Effector memory CD4-positive, alpha-beta T cell (primary cell): ENCODE results near the gene DUSP8.
"Not testable (repeated sequence)": the region's sequence is repeated elsewhere in the genome, so short reads cannot be mapped to it uniquely, and the experiment has no call there.

ENCODE experiments used
- DNase-seq, 3 donors: peaks; one replicate each; pipeline ENCODE4 v3.0.0-alpha.2; 2020
- H3K27ac ChIP-seq: 2 replicates; pipeline ENCODE4 v1.7.0; 2013; ENCODE audit warnings: mild to moderate bottlenecking, low read length, moderate library complexity; ENCODE audit not compliant: insufficient read depth, poor library complexity, severe bottlenecking
- H3K27me3 ChIP-seq: replicated peaks from 2 replicates; pipeline ENCODE4 v1.7.0; 2013; ENCODE audit warnings: mild to moderate bottlenecking, low read length; ENCODE audit not compliant: insufficient read depth, control insufficient read depth, poor library complexity, severe bottlenecking
- H3K36me3 ChIP-seq: 2 replicates; pipeline ENCODE4 v1.7.0; 2013; ENCODE audit warnings: mild to moderate bottlenecking, low read length, moderate library complexity; ENCODE audit not compliant: control insufficient read depth, insufficient read depth
- H3K4me1 ChIP-seq: 2 replicates; pipeline ENCODE4 v1.7.0; 2013; ENCODE audit warnings: low read length, mild to moderate bottlenecking; ENCODE audit not compliant: control insufficient read depth, insufficient read depth, poor library complexity, severe bottlenecking
- H3K4me3 ChIP-seq: 2 replicates; pipeline ENCODE4 v1.7.0; 2013; ENCODE audit warnings: low read length, low read depth, mild to moderate bottlenecking; ENCODE audit not compliant: insufficient read depth, poor library complexity, severe bottlenecking
- H3K9me3 ChIP-seq: 2 replicates; pipeline ENCODE4 v1.7.0; 2013; ENCODE audit warnings: mild to moderate bottlenecking, low read length, moderate library complexity; ENCODE audit not compliant: control insufficient read depth

DUSP8 gene

DNA sequence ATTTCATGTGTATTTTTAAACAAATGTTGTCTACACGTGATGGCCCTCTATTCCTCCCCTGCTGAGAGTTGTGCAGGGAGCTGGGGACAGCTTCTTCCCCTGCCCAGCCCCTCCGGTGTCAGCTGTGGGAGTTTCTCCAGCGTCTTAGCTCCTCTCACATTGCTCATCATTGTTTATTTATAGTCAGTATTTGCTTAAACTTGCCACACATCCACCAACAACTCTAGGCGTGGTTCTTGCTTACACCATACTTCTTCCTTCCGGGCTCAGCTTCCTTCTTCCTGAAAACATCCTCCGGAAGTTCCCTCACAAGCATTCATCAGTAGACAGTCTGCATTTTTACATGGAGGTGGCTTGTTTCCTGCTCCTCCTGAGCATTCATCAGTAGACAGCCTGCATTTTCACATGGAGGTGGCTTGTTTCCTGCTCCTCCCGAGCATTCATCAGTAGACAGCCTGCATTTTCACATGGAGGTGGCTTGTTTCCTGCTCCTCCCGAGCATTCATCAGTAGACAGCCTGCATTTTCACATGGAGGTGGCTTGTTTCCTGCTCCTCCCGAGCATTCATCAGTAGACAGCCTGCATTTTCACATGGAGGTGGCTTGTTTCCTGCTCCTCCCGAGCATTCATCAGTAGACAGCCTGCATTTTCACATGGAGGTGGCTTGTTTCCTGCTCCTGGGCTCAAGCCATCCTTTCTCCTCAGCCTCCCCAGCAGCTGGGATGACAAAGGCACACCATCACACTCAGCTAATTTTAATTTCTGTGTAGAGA, 17.3 kb upstream of the DUSP8 start:
- H3K4me3 ChIP-seq, H3K27me3 ChIP-seq, H3K36me3 ChIP-seq, DNase-seq, H3K9me3 ChIP-seq: not testable (repeated sequence)
- peak overlapping the region; percentile 18 for H3K27ac ChIP-seq
- H3K4me1 ChIP-seq: peaks cover 21% of the 10 kb centered on the region

DNA sequence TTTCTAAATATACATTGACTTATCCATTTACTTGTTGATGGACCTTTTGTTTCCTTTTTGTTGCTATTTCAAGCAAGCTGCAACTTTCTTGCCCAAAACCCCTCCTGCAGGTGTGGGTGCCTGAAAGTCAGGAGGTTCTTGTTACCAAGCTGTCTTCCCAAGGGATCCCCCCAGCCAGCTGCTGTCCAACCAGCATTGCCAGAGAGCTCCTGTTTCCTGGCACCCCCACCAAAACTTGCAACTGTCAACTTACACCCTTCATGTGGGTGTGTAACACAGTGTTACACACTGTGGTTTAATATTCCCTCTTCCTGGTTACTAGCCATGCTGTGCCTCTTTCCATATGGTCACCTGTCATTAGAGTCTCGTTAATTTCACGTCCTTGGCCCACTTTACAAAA, 14.6 kb upstream of the DUSP8 start:
- Histone ChIP-seq H3K4me3 (no peak overlapping the region), H3K27me3 (no peaks in the 10 kb centered on the region), H3K4me1 (peaks cover 23% of the 10 kb centered on the region), H3K36me3 (no peaks in the 10 kb centered on the region), H3K9me3 (no peaks in the 10 kb centered on the region), H3K27ac (no peak overlapping the region)
- DNase-seq: no peak

DNA sequence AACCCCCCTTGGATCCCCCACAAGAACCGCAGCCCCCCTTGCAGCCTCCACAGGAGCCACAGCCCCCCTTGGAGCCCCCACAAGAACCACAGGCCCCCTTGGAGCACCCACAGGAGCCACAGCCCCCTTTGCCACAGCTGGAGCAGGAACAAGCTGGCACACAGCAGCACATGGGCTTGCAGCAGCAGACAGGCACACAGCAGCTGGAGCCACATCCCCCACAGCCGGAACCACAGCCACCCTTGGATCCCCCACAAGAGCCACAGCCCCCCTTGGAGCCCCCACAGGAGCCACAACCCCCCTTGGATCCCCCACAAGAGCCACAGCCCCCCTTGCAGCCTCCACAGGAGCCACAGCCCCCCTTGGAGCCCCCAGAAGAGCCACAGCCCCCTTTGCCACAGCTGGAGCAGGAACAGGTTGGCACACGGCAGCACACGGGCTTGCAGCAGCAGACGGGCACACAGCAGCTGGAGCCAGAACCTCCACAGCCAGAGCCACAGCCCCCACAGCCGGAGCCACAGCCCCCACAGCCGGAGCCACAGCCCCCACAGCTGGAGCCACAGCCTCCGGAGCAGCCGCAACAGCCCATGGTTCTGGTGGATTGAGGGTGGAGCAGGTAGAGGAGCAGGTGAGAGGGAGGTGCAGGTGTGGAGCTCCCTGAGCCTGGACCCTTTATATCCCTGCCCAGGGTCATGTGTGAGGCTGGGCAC, 12.7 kb upstream of the DUSP8 start, which contains the start of gene KRTAP5-1:
Gene KRTAP5-1 (minus strand): TSS at position 623 of the 710 bp plus-strand sequence. CDS start 34 bp downstream, at position 589.
- not testable (repeated sequence) for H3K27me3 ChIP-seq, H3K4me3 ChIP-seq, DNase-seq, H3K36me3 ChIP-seq, H3K9me3 ChIP-seq, H3K27ac ChIP-seq
- peaks cover 23% of the 10 kb centered on the region for H3K4me1 ChIP-seq

DNA sequence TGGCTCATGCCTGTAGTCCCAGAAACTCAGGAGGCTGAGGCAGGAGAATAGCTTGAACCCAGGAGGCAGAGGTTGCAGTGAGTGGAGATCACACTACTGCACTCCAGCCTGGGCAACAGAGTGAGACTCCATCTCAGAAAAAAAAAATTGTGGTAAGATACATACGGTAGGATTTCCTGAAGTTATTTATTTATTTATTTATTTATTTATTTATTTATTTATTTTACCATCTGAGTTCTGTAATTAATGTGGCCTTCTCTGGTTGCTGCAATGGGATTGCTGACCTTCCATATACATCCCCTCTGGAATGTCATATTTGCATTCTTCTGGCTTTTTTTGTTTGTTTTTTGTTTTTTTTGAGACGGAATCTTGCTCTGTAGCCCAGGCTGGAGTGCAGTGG, 10.8 kb upstream of the DUSP8 start:
- not testable (repeated sequence) for H3K9me3 ChIP-seq, H3K4me3 ChIP-seq, H3K4me1 ChIP-seq, H3K27me3 ChIP-seq, DNase-seq, H3K36me3 ChIP-seq, H3K27ac ChIP-seq

DNA sequence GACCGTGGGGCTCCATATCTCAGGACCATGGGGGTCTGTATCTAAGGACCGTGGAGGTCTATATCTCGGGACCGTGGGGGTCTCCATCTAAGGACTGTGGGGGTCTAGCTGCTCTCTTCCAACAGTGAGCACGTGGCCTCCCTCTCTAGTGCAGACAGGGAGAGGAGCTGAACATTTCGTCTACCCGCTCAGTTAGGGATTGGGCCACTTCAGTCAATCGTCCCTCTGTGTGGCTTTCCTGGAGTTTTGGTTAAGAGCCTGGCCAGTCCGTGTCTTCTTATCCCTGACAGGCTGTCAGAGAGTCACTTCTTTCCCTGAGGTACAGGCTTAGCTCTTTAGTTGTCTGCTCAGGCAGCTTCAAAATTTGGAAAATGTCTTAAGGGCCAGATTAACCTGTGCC, 9.9 kb upstream of the DUSP8 start:
- Histone ChIP-seq H3K27me3 (no peaks in the 10 kb centered on the region), H3K9me3 (no peaks in the 10 kb centered on the region), H3K4me3 (no peak overlapping the region), H3K36me3 (no peaks in the 10 kb centered on the region), H3K4me1 (peaks cover 8% of the 10 kb centered on the region), H3K27ac (no peak overlapping the region)
- DNase-seq: no peak

DNA sequence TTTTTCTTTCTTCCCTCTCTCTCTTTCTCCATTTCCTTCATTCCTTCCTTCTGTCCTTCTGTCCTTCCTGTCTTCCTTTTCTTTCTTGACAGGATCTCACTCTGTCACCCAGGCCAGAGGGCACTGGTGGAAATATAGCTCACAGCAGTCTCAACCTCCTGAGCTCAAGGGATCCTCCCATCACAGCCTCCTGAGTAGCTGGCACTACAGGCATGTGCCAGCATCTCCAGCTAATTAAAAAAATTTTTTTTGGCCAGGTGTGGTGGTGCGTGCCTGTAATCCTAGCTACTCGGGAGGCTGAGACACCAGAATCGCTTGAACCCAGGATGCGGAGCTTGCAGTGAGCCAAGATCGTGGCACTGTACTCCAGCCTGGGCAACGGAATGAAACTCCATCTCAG, 4.8 kb upstream of the DUSP8 start:
- Histone ChIP-seq H3K36me3 (no peaks in the 10 kb centered on the region), H3K27ac (no peak overlapping the region), H3K9me3 (no peaks in the 10 kb centered on the region), H3K4me1 (peaks cover 16% of the 10 kb centered on the region), H3K27me3 (no peaks in the 10 kb centered on the region), H3K4me3 (no peak overlapping the region)
- no peak for DNase-seq

DNA sequence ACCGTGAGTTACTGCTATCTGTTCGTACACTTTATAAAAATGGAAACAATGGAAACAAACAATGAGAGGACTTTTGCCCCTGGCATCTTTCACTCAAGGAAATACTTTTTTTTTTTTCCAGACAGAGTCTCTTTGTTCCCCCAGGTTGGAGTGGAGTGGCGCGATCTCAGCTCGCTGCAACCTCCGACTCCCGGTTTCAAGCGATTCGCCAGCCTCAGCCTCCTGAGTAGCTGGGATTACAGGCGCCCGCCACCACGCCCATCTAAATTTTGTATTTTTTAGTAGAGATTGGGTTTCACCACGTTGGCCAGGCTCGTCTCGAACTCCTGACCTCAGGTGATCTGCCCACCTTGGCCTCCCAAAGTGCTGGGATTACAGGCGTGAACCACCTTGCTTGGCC, 3.7 kb upstream of the DUSP8 start:
- not testable (repeated sequence) for H3K27me3 ChIP-seq

DNA sequence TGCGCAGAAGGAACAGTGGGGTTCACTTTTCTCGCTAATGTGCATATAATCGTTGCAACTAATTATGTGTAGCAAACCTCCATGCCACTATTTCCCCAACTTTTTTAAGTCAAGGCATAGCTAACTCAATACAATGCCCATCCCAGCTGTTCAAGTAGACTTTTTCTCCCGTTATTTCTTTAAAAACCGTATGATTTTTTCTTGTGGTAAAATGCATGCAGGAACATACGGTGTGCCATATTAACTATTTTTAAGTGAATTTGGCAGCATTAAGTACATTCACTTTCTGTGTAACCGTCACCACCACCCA, 2.8 kb upstream of the DUSP8 start:
- Histone ChIP-seq H3K36me3 (no peaks in the 10 kb centered on the region), H3K27me3 (no peaks in the 10 kb centered on the region), H3K4me1 (peaks cover 26% of the 10 kb centered on the region), H3K4me3 (peak overlapping the region; percentile 87), H3K9me3 (no peaks in the 10 kb centered on the region), H3K27ac (no peak overlapping the region)
- DNase-seq: no peak

More for the DNA sequence above, 3.7 kb upstream of the DUSP8 start:
- H3K9me3 ChIP-seq, H3K27ac ChIP-seq, DNase-seq, H3K36me3 ChIP-seq, H3K4me3 ChIP-seq: not testable (repeated sequence)
- H3K4me1 ChIP-seq: peaks cover 23% of the 10 kb centered on the region

DNA sequence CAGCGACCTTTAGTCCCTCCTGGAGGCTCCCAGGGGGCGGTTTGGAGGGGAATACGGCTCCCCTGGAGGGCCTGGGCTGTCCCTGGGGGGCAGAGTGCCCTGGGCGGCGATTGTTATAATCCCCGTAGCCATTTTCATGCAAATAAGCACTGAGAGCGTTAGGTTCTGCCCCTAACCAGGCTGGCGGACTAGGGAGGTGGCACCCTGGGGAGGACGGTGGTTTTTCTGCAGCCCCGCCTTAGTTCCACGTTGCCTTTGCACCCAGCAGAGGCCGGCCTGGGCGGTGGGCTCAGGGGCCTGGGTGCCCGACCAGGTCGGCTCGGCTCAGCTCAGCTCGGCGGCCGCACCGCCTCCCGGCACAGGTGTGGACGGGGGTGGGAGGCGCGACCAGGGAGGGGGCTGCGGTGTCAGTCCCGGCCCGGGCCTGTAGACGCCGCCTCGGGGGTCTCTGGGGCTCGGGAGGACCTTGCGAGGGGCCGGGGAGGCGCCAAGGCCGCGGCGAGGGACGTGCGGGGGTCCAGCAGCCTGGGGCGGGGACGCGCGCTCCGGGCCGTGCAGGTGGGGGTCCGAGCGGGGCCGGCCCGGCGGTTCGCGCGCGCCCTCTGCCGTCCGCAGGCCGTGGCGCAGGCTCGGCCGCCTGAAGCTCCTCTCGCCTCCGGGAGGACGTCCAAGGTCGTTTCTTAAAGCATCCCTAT, 2.3 kb upstream of the DUSP8 start:
- peak overlapping the region; percentile 97 for H3K27ac ChIP-seq
- H3K4me3 ChIP-seq: peak overlapping the region; percentile 87
- H3K36me3 ChIP-seq: no peaks in the 10 kb centered on the region
- no peaks in the 10 kb centered on the region for H3K9me3 ChIP-seq
- peaks cover 26% of the 10 kb centered on the region for H3K4me1 ChIP-seq
- DNase-seq: peak; percentile 42 to 53 (median 52)
- no peaks in the 10 kb centered on the region for H3K27me3 ChIP-seq

DNA sequence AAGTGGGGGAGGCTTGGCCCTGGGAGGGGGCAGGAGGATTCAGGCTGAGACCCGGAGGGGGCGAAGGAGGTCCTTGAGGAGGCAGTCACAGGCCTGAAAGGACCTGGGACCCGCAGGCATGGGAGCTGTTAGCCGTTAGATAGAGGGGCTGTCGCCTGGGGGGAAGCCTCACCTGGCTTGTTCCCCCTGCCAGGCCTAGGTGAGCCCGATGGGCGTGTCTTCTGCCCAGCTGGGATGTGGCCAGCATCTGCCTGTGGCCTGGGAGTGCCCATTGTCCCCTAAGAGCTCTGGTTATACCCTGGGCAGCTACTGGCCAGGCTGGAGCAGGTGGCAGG, 1.8 kb upstream of the DUSP8 start:
- DNase-seq: no peak
- Histone ChIP-seq H3K36me3 (no peaks in the 10 kb centered on the region), H3K27me3 (no peaks in the 10 kb centered on the region), H3K9me3 (no peaks in the 10 kb centered on the region), H3K4me1 (peaks cover 26% of the 10 kb centered on the region), H3K4me3 (peak overlapping the region; percentile 87), H3K27ac (peak overlapping the region; percentile 97)
